B cell (primary cell): ENCODE results near the gene ITFG1. TPM values are rescaled to one million over a fixed set of nuclear protein-coding genes. Genes with fewer than 3 reads are reported as not detected.

Experiments
- ATAC-seq: fragments of 200-7000 bp; cut with Tn5 transposase; one replicate; pipeline ENCODE4 v1.10.0; 2021; ENCODE audit warnings: low read depth, mild to moderate bottlenecking, moderate number of reproducible peaks, moderate library complexity
- CTCF ChIA-PET: fragments of 350-600 bp; sonication (Branson Sonifier 250); formaldehyde crosslinking; loops from one replicate; lab custom pipeline; 2021; ENCODE audit warnings: antibody characterized with exemption, inconsistent platforms; lab: Charles Lee
- POLR2A ChIA-PET: fragments of 350-600 bp; sonication (Branson Sonifier 250); formaldehyde crosslinking; loops from one replicate; lab custom pipeline; 2021; ENCODE audit warnings: antibody characterized with exemption; lab: Charles Lee
- DNase-seq: peaks from one replicate; pipeline ENCODE4 v3.0.0; 2013
- H2AFZ ChIP-seq: 2 replicates; pipeline ENCODE4 v1.6.1; 2012; ENCODE audit warnings: mild to moderate bottlenecking, low read depth, low read length; ENCODE audit not compliant: insufficient read depth, poor library complexity, severe bottlenecking
- H3K27ac ChIP-seq, 2 donors: 1 replicate in 1 of 2; 2 replicates in 1 of 2; pipeline ENCODE4 v1.5.1; 2012 to 2013; ENCODE audit warnings: low read length in 2 of 2, mild to moderate bottlenecking in 2 of 2, moderate library complexity in 1 of 2
- H3K27me3 ChIP-seq, 4 experiments: fragments of 200-600 bp in 1 of 4; sonication (generic) in 1 of 4; replicated peaks in 1 of 4; 1 replicate in 2 of 4; 2 replicates in 2 of 4; pipeline versions ENCODE4 v1.6.1 to v1.7.0; 2013 to 2016; ENCODE audit warnings: low read length in 3 of 4, mild to moderate bottlenecking in 2 of 4, mixed read lengths in 1 of 4, moderate library complexity in 1 of 4; ENCODE audit not compliant: insufficient read depth in 4 of 4, control insufficient read depth in 3 of 4; ENCODE audit errors: control extremely low read depth in 1 of 4
- H3K36me3 ChIP-seq, 2 experiments: replicated peaks in 1 of 2; 1 replicate in 1 of 2; 2 replicates in 1 of 2; pipeline versions ENCODE4 v1.6.1 to v1.7.1; 2013; ENCODE audit warnings: low read length in 1 of 2; ENCODE audit not compliant: insufficient read depth in 2 of 2, control insufficient read depth in 1 of 2; ENCODE audit errors: control extremely low read depth in 1 of 2, extremely low read depth in 1 of 2
- H3K4me1 ChIP-seq, 2 donors: fragments of 200-600 bp in 1 of 2; sonication (generic) in 1 of 2; 1 replicate in 1 of 2; 2 replicates in 1 of 2; pipeline versions ENCODE4 v1.5.1 to v1.6.1; 2013 to 2017; ENCODE audit warnings: low read length in 2 of 2; ENCODE audit not compliant: control insufficient read depth in 2 of 2, insufficient read depth in 2 of 2
- H3K4me2 ChIP-seq: replicated peaks from 2 replicates; pipeline ENCODE3; 2012; ENCODE audit warnings: mild to moderate bottlenecking, low read depth, low read length; ENCODE audit not compliant: poor library complexity, severe bottlenecking
- H3K4me3 ChIP-seq, 5 experiments: fragments of 200-600 bp in 1 of 5; sonication (generic) in 1 of 5; 1 replicate in 3 of 5; 2 replicates in 2 of 5; pipeline versions ENCODE4 v1.5.1 to v1.7.0; 2011 to 2016; ENCODE audit warnings: low read length in 4 of 5, mild to moderate bottlenecking in 4 of 5, low read depth in 2 of 5, control low read depth in 1 of 5, moderate library complexity in 1 of 5; ENCODE audit not compliant: insufficient read depth in 1 of 5; ENCODE audit errors: control extremely low read depth in 1 of 5, extremely low read depth in 1 of 5
- H3K79me2 ChIP-seq: fragments of 200-600 bp; sonication (generic); one replicate; pipeline ENCODE4 v1.6.0; 2016; ENCODE audit warnings: low read length; ENCODE audit not compliant: control insufficient read depth, insufficient read depth
- H3K9ac ChIP-seq: fragments of 200-600 bp; sonication (generic); 2 replicates; pipeline ENCODE4 v1.6.1; 2017; ENCODE audit warnings: mild to moderate bottlenecking, low read length, moderate library complexity
- H3K9me3 ChIP-seq, 3 donors: one replicate each; pipeline versions ENCODE4 v1.6.1 to v1.7.1; 2013; ENCODE audit warnings: low read length in 2 of 3; ENCODE audit not compliant: control insufficient read depth in 2 of 3, insufficient read depth in 1 of 3; ENCODE audit errors: control extremely low read depth in 1 of 3
- H4K20me1 ChIP-seq: 2 replicates; pipeline ENCODE4 v1.6.0; 2012; ENCODE audit warnings: mild to moderate bottlenecking, low read length; ENCODE audit not compliant: insufficient read depth, control insufficient read depth, poor library complexity, severe bottlenecking
- H3K27ac Mint-ChIP-seq: one replicate; pipeline ENCODE4 v1.8.0; 2021; ENCODE audit warnings: mixed read lengths
- H3K27me3 Mint-ChIP-seq: one replicate; pipeline ENCODE4 v1.8.0; 2021; ENCODE audit warnings: mixed read lengths
- H3K4me1 Mint-ChIP-seq: one replicate; pipeline ENCODE4 v1.8.0; 2021; ENCODE audit warnings: mixed read lengths
- H3K4me3 Mint-ChIP-seq: one replicate; pipeline ENCODE4 v1.8.0; 2021; ENCODE audit warnings: mixed read lengths
- H3K9me3 Mint-ChIP-seq: one replicate; pipeline ENCODE4 v1.8.0; 2022; ENCODE audit warnings: mixed read lengths; ENCODE audit not compliant: insufficient read depth
- CTCF ChIP-seq: fragments of 200-600 bp; IDR thresholded peaks from one replicate; pipeline ENCODE4 v1.8.0; 2022; ENCODE audit warnings: antibody characterized with exemption, mild to moderate bottlenecking
- EZH2 ChIP-seq: IDR thresholded peaks from 2 replicates; pipeline ENCODE4 v1.6.1; 2012; ENCODE audit warnings: borderline replicate concordance, low read depth, mild to moderate bottlenecking, moderate library complexity, low read length; ENCODE audit not compliant: insufficient read depth, poor library complexity, severe bottlenecking
- WGBS: methylation state at CpG from one replicate; pipeline ENCODE4 v1.1.5; 2013; ENCODE audit warnings: missing lambda C conversion rate; ENCODE audit not compliant: insufficient coverage; 5-methylcytosine and 5-hydroxymethylcytosine counted together
- intact Hi-C: fragments of 100-400 bp; cut with micrococcal nuclease; formaldehyde crosslinking; loops from one replicate; pipeline ENCODE4 v1.10.0; 2022
- polyA plus RNA-seq: library from polyadenylated mRNA; depleted of rRNA; stranded (reverse); fragments of >200 nt; gene quantifications from 2 replicates; pipeline ENCODE4 v1.2.3, GENCODE V29; 2012
- total RNA-seq, 2 donors: library from RNA; stranded (reverse); fragments of 120-200 nt in 1 of 2; gene quantifications; 1 replicate in 1 of 2; 2 replicates in 1 of 2; pipeline versions ENCODE4 v1.2.3 to v1.2.4, GENCODE V29; 2013 to 2022

Gene ITFG1
- total and polyA plus RNA-seq, 2 donors (not counting 1 experiment from before 2014, with no cell fraction given) = 9.7 to 40.4 TPM

GRCh38 chr16:47113130-47113529, 347.7 kb downstream of the ITFG1 start:
- CTCF ChIA-PET = interaction anchor here (1.0 to 1.3 kb wide), 4 partner anchors 31 to 259 kb away, joined by 3 to 5 read pairs (median 4); partner anchors contain the start of gene NETO2
- Histone ChIP-seq H3K27me3 (no peaks in the 10 kb centered on the region), H3K27ac (no peak overlapping the region), H3K79me2 (no peaks in the 10 kb centered on the region), H3K4me1 (no peaks in the 10 kb centered on the region), H3K9ac (no peak overlapping the region), H2AFZ (no peak overlapping the region), H3K4me3 (no peak overlapping the region), H4K20me1 (no peaks in the 10 kb centered on the region), H3K9me3 (no peaks in the 10 kb centered on the region), H3K4me2 (no peak overlapping the region), H3K36me3 (no peaks in the 10 kb centered on the region)
- Mint-ChIP-seq H3K4me3 (no peak overlapping the region), H3K4me1 (no peaks in the 10 kb centered on the region), H3K27me3 (no peaks in the 10 kb centered on the region), H3K27ac (no peak overlapping the region), H3K9me3 (no peaks in the 10 kb centered on the region)
- intact Hi-C loops = no loop called here
- POLR2A ChIA-PET = no interaction called here
- DNase-seq = no peak
- no peak for TF ChIP-seq CTCF
- no peak for TF ChIP-seq EZH2
- ATAC-seq = no peak
- WGBS = 100% methylated on average over 1 of the region's 2 CpGs

GRCh38 chr16:47110939-47111338, 349.9 kb downstream of the ITFG1 start:
- intact Hi-C loops = no loop called here
- Mint-ChIP-seq H3K4me3 (no peak overlapping the region), H3K27me3 (no peaks in the 10 kb centered on the region), H3K27ac (no peak overlapping the region), H3K9me3 (no peaks in the 10 kb centered on the region), H3K4me1 (no peaks in the 10 kb centered on the region)
- WGBS = 100% methylated on average over 1 of the region's 3 CpGs
- Histone ChIP-seq H3K4me2 (no peak overlapping the region), H2AFZ (no peak overlapping the region), H3K9me3 (no peaks in the 10 kb centered on the region), H3K27ac (no peak overlapping the region), H3K9ac (no peak overlapping the region), H3K36me3 (no peaks in the 10 kb centered on the region), H3K27me3 (no peaks in the 10 kb centered on the region), H3K4me3 (no peak overlapping the region), H3K4me1 (no peaks in the 10 kb centered on the region), H4K20me1 (no peaks in the 10 kb centered on the region), H3K79me2 (no peaks in the 10 kb centered on the region)
- POLR2A ChIA-PET = interaction anchor here (0.8 kb wide), 1 partner anchor 29 kb away, joined by 10 read pairs; no protein-coding TSS in a partner anchor
- TF ChIP-seq EZH2 (no peak), CTCF (no peak)
- DNase-seq (no peak), ATAC-seq (no peak)
- CTCF ChIA-PET = no interaction called here
